ENCODE results near the gene KMT2C.

- TF ChIP-seq REST (IDR thresholded peaks at IDR 0.05; ENCODE audit: low read depth) (no peak), EP300 (IDR thresholded peaks at IDR 0.05; ENCODE audit: borderline replicate concordance) (no peak), TAF1 (IDR thresholded peaks at IDR 0.05; ENCODE audit: low read depth) (no peak), CEBPB (IDR thresholded peaks at IDR 0.05) (no peak), YY1 (IDR thresholded peaks at IDR 0.05; ENCODE audit: low read depth) (no peak), NFIC (IDR thresholded peaks at IDR 0.05) (no peak), CREB1 (IDR thresholded peaks at IDR 0.05; ENCODE audit: low read depth) (no peak), EGR1 (IDR thresholded peaks at IDR 0.05) (no peak)
Measured at GRCh38 chr7:152136686-152137085, 299.1 kb downstream of the KMT2C start.
